Measurements from ENCODE around the gene PPCDC.

Gene PPCDC

DNA sequence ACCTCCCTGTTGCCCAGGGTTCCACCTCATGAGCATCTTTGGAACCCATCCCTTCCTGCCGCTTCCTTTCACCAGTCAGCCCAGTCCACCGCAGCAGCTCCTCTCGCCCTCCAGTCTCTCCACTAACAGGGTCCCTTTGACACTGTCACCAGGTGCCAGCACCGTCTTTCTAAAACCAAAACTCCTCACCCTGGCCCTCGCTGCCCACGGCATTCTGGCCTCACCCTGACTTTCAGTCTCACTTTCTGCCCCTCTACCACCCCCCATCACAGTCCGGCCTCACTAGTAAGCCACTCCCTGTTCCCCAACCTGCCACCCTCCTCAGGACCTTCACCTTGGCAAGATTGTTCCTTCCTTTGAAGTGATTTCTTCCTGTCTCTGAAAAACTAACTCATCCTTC is 4.2 kb downstream of the PPCDC start:
- Histone ChIP-seq H3K9me3 (ENCODE audit: insufficient read depth, low read depth, low read length) (no peaks in the 10 kb centered on the region), H3K4me2 (ENCODE audit: low read depth, low read length, poor library complexity, severe bottlenecking) (no peak overlapping the region), H3K9me2 (replicated peaks; ENCODE audit: low read depth, low read length) (no peaks in the 10 kb centered on the region), H3K36me3 (ENCODE audit: insufficient read depth, low read length) (no peaks in the 10 kb centered on the region), H3K4me1 (ENCODE audit: insufficient read depth, low read length, poor library complexity, severe bottlenecking) (peaks cover 27% of the 10 kb centered on the region), H3K27me3 (ENCODE audit: insufficient read depth, low read length, poor library complexity, severe bottlenecking) (no peaks in the 10 kb centered on the region), H2AFZ (ENCODE audit: low read length) (no peak overlapping the region), H3K4me3 (ENCODE audit: low read length, poor library complexity, severe bottlenecking) (no peak overlapping the region), H3F3A (ENCODE audit: low read depth) (no peaks in the 10 kb centered on the region), H3K79me2 (ENCODE audit: insufficient read depth, low read length) (peaks cover 19% of the 10 kb centered on the region), H3K9ac (ENCODE audit: low read depth, low read length, poor library complexity, severe bottlenecking) (no peak overlapping the region), H4K20me1 (ENCODE audit: insufficient read depth, low read length, poor library complexity, severe bottlenecking) (peaks cover 3% of the 10 kb centered on the region)
- TF ChIP-seq EZH2phosphoT487 (IDR thresholded peaks at IDR 0.05; ENCODE audit: borderline replicate concordance), result no peak
- TF ChIP-seq, protein P1, sequence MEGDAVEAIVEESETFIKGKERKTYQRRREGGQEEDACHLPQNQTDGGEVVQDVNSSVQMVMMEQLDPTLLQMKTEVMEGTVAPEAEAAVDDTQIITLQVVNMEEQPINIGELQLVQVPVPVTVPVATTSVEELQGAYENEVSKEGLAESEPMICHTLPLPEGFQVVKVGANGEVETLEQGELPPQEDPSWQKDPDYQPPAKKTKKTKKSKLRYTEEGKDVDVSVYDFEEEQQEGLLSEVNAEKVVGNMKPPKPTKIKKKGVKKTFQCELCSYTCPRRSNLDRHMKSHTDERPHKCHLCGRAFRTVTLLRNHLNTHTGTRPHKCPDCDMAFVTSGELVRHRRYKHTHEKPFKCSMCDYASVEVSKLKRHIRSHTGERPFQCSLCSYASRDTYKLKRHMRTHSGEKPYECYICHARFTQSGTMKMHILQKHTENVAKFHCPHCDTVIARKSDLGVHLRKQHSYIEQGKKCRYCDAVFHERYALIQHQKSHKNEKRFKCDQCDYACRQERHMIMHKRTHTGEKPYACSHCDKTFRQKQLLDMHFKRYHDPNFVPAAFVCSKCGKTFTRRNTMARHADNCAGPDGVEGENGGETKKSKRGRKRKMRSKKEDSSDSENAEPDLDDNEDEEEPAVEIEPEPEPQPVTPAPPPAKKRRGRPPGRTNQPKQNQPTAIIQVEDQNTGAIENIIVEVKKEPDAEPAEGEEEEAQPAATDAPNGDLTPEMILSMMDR (conservative IDR thresholded peaks at IDR 0.05; ENCODE audit: low read length), result no peak

GRCh38 chr15:75028991-75029377 is 5.6 kb downstream of the PPCDC start:
- H3K9ac ChIP-seq (ENCODE audit: low read depth, low read length, poor library complexity, severe bottlenecking), result no peak overlapping the region
- H3K4me3 ChIP-seq (ENCODE audit: low read length, poor library complexity, severe bottlenecking), result no peak overlapping the region
- H2AFZ ChIP-seq (ENCODE audit: low read length), result no peak overlapping the region
- H3K4me1 ChIP-seq (ENCODE audit: insufficient read depth, low read length, poor library complexity, severe bottlenecking), result peaks cover 31% of the 10 kb centered on the region
- no peak overlapping the region for H3K4me2 ChIP-seq (ENCODE audit: low read depth, low read length, poor library complexity, severe bottlenecking)
- no peak for TF ChIP-seq EZH2phosphoT487 (IDR thresholded peaks at IDR 0.05; ENCODE audit: borderline replicate concordance)
- TF ChIP-seq, protein P1 (conservative IDR thresholded peaks at IDR 0.05; ENCODE audit: low read length), result no peak
- H4K20me1 ChIP-seq (ENCODE audit: insufficient read depth, low read length, poor library complexity, severe bottlenecking), result peaks cover 3% of the 10 kb centered on the region
- H3K36me3 ChIP-seq (ENCODE audit: insufficient read depth, low read length), result no peaks in the 10 kb centered on the region
- H3K9me2 ChIP-seq (replicated peaks; ENCODE audit: low read depth, low read length), result no peaks in the 10 kb centered on the region
- no peaks in the 10 kb centered on the region for H3K9me3 ChIP-seq (ENCODE audit: insufficient read depth, low read depth, low read length)
- H3K27me3 ChIP-seq (ENCODE audit: insufficient read depth, low read length, poor library complexity, severe bottlenecking), result no peaks in the 10 kb centered on the region
- H3K79me2 ChIP-seq (ENCODE audit: insufficient read depth, low read length), result peaks cover 14% of the 10 kb centered on the region
- H3F3A ChIP-seq (ENCODE audit: low read depth), result no peaks in the 10 kb centered on the region

- Histone ChIP-seq H3K36me3 (ENCODE audit: insufficient read depth, low read length) (no peaks in the 10 kb centered on the region), H2AFZ (ENCODE audit: low read length) (no peak overlapping the region), H3K79me2 (ENCODE audit: insufficient read depth, low read length) (peaks cover 9% of the 10 kb centered on the region), H3K4me3 (ENCODE audit: low read length, poor library complexity, severe bottlenecking) (no peak overlapping the region), H3K9me3 (ENCODE audit: insufficient read depth, low read depth, low read length) (no peaks in the 10 kb centered on the region), H3K4me1 (ENCODE audit: insufficient read depth, low read length, poor library complexity, severe bottlenecking) (peaks cover 31% of the 10 kb centered on the region), H3K9ac (ENCODE audit: low read depth, low read length, poor library complexity, severe bottlenecking) (peak overlapping the region; percentile 38), H3F3A (ENCODE audit: low read depth) (no peaks in the 10 kb centered on the region), H3K9me2 (replicated peaks; ENCODE audit: low read depth, low read length) (no peaks in the 10 kb centered on the region), H3K27me3 (ENCODE audit: insufficient read depth, low read length, poor library complexity, severe bottlenecking) (no peaks in the 10 kb centered on the region), H4K20me1 (ENCODE audit: insufficient read depth, low read length, poor library complexity, severe bottlenecking) (peaks cover 3% of the 10 kb centered on the region), H3K4me2 (ENCODE audit: low read depth, low read length, poor library complexity, severe bottlenecking) (peak overlapping the region; percentile 16)
- TF ChIP-seq, protein P1 (conservative IDR thresholded peaks at IDR 0.05; ENCODE audit: low read length), result peak; percentile 95
- no peak for TF ChIP-seq EZH2phosphoT487 (IDR thresholded peaks at IDR 0.05; ENCODE audit: borderline replicate concordance)
These were observed 6.1 kb downstream of the PPCDC start for GRCh38 chr15:75029378-75030022.
